ENCODE results near the gene KCNJ6. TPM values are rescaled to one million over a fixed set of nuclear protein-coding genes. Genes with fewer than 3 reads are reported as not detected.

Gene KCNJ6
- total RNA-seq, 1 experiment from 2014 or later: 0.05 TPM

GRCh38 chr21:37558676-37559211 lies 357.5 kb downstream of the KCNJ6 start:
- H3K36me3 Mint-ChIP-seq (ENCODE audit: insufficient read depth, unreplicated experiment): peaks cover 8% of the 10 kb centered on the region
- no peaks in the 10 kb centered on the region for H3K4me1 Mint-ChIP-seq (ENCODE audit: low read depth, unreplicated experiment)
- no peak overlapping the region for H3K4me3 Mint-ChIP-seq (ENCODE audit: low read depth, unreplicated experiment)
- H3K9me3 Mint-ChIP-seq (ENCODE audit: low read depth, unreplicated experiment): peaks cover 6% of the 10 kb centered on the region
- no peak overlapping the region for H3K27ac Mint-ChIP-seq (ENCODE audit: unreplicated experiment)
- DNase-seq: no peak
- BruUV-seq (replicated peaks): no TSS peak
- CTCF ChIA-PET: no interaction called here
- no peak for TF ChIP-seq CTCF (IDR thresholded peaks at IDR 0.05; ENCODE audit: unreplicated experiment)
- intact Hi-C loops (cut with micrococcal nuclease; ENCODE audit: unreplicated experiment): no loop called here
- peaks cover 13% of the 10 kb centered on the region for H3K27me3 Mint-ChIP-seq (ENCODE audit: unreplicated experiment)
